Bronchial epithelial cell (primary cell): ENCODE measurements around the gene ZNF319. TPM values are rescaled to one million over a fixed set of nuclear protein-coding genes. Genes with fewer than 3 reads are reported as not detected.

Experiments used
- DNase-seq: peaks from one replicate; pipeline ENCODE4 v3.0.0-alpha.2; 2010; ENCODE audit warnings: low read depth
- FAIRE-seq: peaks from 2 replicates; lab custom pipeline; 2011; peaks lifted over from hg19 to GRCh38; lab: Jason Lieb, UNC
- H3K27me3 ChIP-seq: 2 replicates; pipeline ENCODE4 v1.5.1; 2011; ENCODE audit warnings: low read length; ENCODE audit not compliant: control insufficient read depth, insufficient read depth
- H3K36me3 ChIP-seq: 2 replicates; pipeline ENCODE4 v1.5.1; 2011; ENCODE audit warnings: low read length; ENCODE audit not compliant: control insufficient read depth, insufficient read depth
- H3K4me3 ChIP-seq: 2 replicates; pipeline ENCODE4 v1.5.1; 2011; ENCODE audit warnings: mild to moderate bottlenecking, low read depth, low read length, control low read depth
- CTCF ChIP-seq: IDR thresholded peaks from 2 replicates; pipeline ENCODE4 v1.5.1; 2011; ENCODE audit warnings: mild to moderate bottlenecking, moderate library complexity, low read length, control low read depth, inconsistent platforms; ENCODE audit not compliant: insufficient read depth, severe bottlenecking
- total RNA-seq: library from RNA; depleted of rRNA; stranded (reverse); fragments of >200 nt; gene quantifications from 2 replicates; pipeline ENCODE4 v1.2.1, GENCODE V29; 2014

The ZNF319 gene
- total RNA-seq, 1 donor from 2014 or later, result 2.4 TPM

- Histone ChIP-seq H3K27me3 (no peaks in the 10 kb centered on the region), H3K4me3 (no peak overlapping the region), H3K36me3 (no peaks in the 10 kb centered on the region)
- DNase-seq, result no peak
- no peak for TF ChIP-seq CTCF
- no peak for FAIRE-seq
Observed at GRCh38 chr16:58034128-58034685, 33.7 kb upstream of the ZNF319 start.

GRCh38 chr16:58032710-58033293 is 32.3 kb upstream of the ZNF319 start:
- DNase-seq, result no peak
- no peak for TF ChIP-seq CTCF
- H3K4me3 ChIP-seq, result no peak overlapping the region
- H3K27me3 ChIP-seq, result no peaks in the 10 kb centered on the region
- no peaks in the 10 kb centered on the region for H3K36me3 ChIP-seq
- no peak for FAIRE-seq

- DNase-seq (no peak), FAIRE-seq (no peak)
Observed at GRCh38 chr16:58031016-58031800, 30.7 kb upstream of the ZNF319 start.

DNA sequence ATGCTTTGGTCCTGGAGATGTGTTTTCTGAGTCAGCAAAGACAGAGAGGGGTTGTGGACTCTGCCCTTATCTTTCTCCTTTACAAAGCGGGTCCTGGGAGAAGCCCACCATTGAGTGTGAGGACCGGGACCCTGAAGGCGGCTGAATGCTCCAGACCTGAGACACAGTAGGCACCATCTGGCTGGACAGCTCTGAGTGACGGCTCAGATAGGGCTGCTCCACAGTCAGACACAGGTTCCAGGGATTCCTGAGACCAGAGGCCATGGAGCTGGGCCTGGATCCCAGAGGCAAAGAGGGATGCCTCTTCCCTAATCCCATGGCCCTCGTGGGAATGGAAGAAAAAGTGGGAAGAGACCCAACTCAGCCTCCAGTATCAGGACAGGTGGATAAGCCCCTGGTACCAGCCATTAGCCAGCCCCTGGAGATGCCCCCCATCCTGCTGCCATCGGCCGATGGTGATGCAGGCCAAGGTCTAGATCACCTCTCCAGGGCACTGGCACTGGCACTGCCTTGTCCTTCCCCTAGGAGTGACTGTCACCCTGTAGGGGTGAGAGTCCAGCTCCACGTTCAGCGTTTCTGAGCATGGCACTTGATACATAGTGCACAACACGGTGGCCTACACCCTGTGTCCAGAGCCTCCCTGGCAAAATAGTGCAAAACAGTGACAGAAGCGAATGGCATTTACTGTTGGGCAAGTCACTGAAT is 29.8 kb upstream of the ZNF319 start:
- H3K27me3 ChIP-seq, result no peaks in the 10 kb centered on the region
- no peak overlapping the region for H3K4me3 ChIP-seq
- no peak for TF ChIP-seq CTCF
- H3K36me3 ChIP-seq, result no peaks in the 10 kb centered on the region
- no peak for DNase-seq
- no peak for FAIRE-seq

More at GRCh38 chr16:58031016-58031800, 30.7 kb upstream of the ZNF319 start:
- no peak for TF ChIP-seq CTCF
- H3K27me3 ChIP-seq, result no peaks in the 10 kb centered on the region
- no peaks in the 10 kb centered on the region for H3K36me3 ChIP-seq
- no peak overlapping the region for H3K4me3 ChIP-seq

- no peak for DNase-seq
- Histone ChIP-seq H3K27me3 (no peaks in the 10 kb centered on the region), H3K36me3 (no peaks in the 10 kb centered on the region), H3K4me3 (no peak overlapping the region)
- no peak for FAIRE-seq
- TF ChIP-seq CTCF, result no peak
Observed at GRCh38 chr16:58029410-58029809, 28.9 kb upstream of the ZNF319 start.
